ENCODE measurements around the gene MAML3. TPM values are rescaled to one million over a fixed set of nuclear protein-coding genes. Genes with fewer than 3 reads are reported as not detected.

MAML3 gene
- total and polyA plus RNA-seq, 7 experiments from 2014 or later = 0.53 to 9.4 (median 3.3) TPM

DNA sequence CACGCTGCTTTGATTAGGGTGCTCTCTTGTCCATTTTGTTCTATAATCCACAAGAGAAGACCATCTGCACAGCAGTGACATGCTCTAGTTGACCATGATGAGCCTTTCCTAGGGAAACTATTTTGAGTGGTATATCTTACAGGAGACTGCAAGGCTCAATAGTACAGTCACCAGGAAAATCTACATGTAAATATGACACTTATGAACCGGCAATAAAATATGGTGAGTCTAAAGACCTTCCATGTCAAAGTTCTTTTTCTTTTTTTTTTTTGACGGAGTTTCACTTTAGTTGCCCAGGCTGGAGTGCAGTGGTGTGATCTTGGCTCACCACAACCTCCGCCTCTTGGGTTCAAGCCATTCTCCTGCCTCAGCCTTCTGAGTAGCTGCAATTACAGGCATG, 384.6 kb downstream of the MAML3 start:
- H3K9me3 Mint-ChIP-seq = no peaks in the 10 kb centered on the region

GRCh38 chr4:139768896-139769295, 385.1 kb downstream of the MAML3 start:
- Mint-ChIP-seq H3K27ac (no peak overlapping the region), H3K4me1 (no peaks in the 10 kb centered on the region), H3K27me3 (peaks cover 0 to 6% (median 0%) of the 10 kb centered on the region in 5 donors), H3K9me3 (no peaks in the 10 kb centered on the region), H3K36me3 (peaks cover 0 to 5% (median 0%) of the 10 kb centered on the region in 5 donors), H3K4me3 (no peak overlapping the region)
- intact Hi-C loops (cut with micrococcal nuclease) = loop anchor here in 1 of 2 donors (2.0 kb wide), 1 partner anchor 112 kb away; no protein-coding TSS in a partner anchor
- Histone ChIP-seq H3K4me3 (ENCODE audit: low read length) (no peak overlapping the region), H3K36me3 (ENCODE audit: control insufficient read depth in 2 of 3, insufficient read depth in 3 of 3, low read length in 3 of 3) (no peaks in the 10 kb centered on the region), H3K4me1 (ENCODE audit: control insufficient read depth in 2 of 2, insufficient read depth in 2 of 2, low read length in 2 of 2) (no peaks in the 10 kb centered on the region), H3K9me3 (ENCODE audit: control insufficient read depth in 2 of 3, low read length in 3 of 3) (no peaks in the 10 kb centered on the region), H3K27me3 (ENCODE audit: control insufficient read depth in 2 of 2, insufficient read depth in 2 of 2, low read length in 2 of 2) (no peaks in the 10 kb centered on the region), H3K27ac (ENCODE audit: low read depth, low read length) (no peak overlapping the region)
- ATAC-seq = no peak
- ChIA-PET CTCF (no interaction called here), POLR2A (no interaction called here)
- DNase-seq = no peak

More for the DNA sequence above, 384.6 kb downstream of the MAML3 start:
- ChIA-PET CTCF (no interaction called here), POLR2A (no interaction called here)
- Histone ChIP-seq H3K27ac (ENCODE audit: low read depth, low read length) (no peak overlapping the region), H3K4me3 (ENCODE audit: low read length) (no peak overlapping the region), H3K36me3 (ENCODE audit: control insufficient read depth in 2 of 3, insufficient read depth in 3 of 3, low read length in 3 of 3) (no peaks in the 10 kb centered on the region), H3K27me3 (ENCODE audit: control insufficient read depth in 2 of 2, insufficient read depth in 2 of 2, low read length in 2 of 2) (no peaks in the 10 kb centered on the region), H3K9me3 (ENCODE audit: control insufficient read depth in 2 of 3, low read length in 3 of 3) (no peaks in the 10 kb centered on the region), H3K4me1 (ENCODE audit: control insufficient read depth in 2 of 2, insufficient read depth in 2 of 2, low read length in 2 of 2) (no peaks in the 10 kb centered on the region)
- no peaks in the 10 kb centered on the region for H3K4me1 Mint-ChIP-seq
- ATAC-seq = no peak
- intact Hi-C loops (cut with micrococcal nuclease) = loop anchor here in 1 of 2 donors (2.0 kb wide), 1 partner anchor 113 kb away; no protein-coding TSS in a partner anchor
- no peak for DNase-seq
- H3K27ac Mint-ChIP-seq = no peak overlapping the region
- H3K4me3 Mint-ChIP-seq = no peak overlapping the region
- peaks cover 0 to 6% (median 0%) of the 10 kb centered on the region in 5 donors for H3K27me3 Mint-ChIP-seq
- peaks cover 0 to 5% (median 0%) of the 10 kb centered on the region in 5 donors for H3K36me3 Mint-ChIP-seq

DNA sequence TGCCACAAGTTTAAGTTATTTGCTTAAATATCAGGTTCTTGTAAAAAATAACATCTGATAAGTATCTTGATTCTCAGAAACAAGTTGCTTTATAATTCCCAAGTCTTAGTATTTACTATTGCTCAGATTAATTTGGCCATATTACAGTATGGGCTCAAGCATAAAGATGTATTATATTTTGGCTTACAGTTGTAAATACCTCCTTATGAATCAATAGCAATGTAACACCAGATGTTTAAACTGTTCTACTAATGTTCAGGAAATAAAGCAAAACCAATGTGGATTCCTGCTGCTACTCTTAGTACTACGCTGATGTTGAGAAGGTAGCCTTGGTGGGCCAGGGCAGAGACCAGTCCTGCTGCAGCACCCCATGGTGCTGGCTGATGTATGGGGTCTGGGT, 385.6 kb downstream of the MAML3 start:
- intact Hi-C loops (cut with micrococcal nuclease) = loop anchor here in 1 of 2 donors (2.0 kb wide), 1 partner anchor 112 kb away; no protein-coding TSS in a partner anchor
- H3K4me3 Mint-ChIP-seq = no peak overlapping the region
- CTCF ChIA-PET = no interaction called here
- Histone ChIP-seq H3K36me3 (ENCODE audit: control insufficient read depth in 2 of 3, insufficient read depth in 3 of 3, low read length in 3 of 3) (no peaks in the 10 kb centered on the region), H3K9me3 (ENCODE audit: control insufficient read depth in 2 of 3, low read length in 3 of 3) (no peaks in the 10 kb centered on the region), H3K4me1 (ENCODE audit: control insufficient read depth in 2 of 2, insufficient read depth in 2 of 2, low read length in 2 of 2) (no peaks in the 10 kb centered on the region), H3K27me3 (ENCODE audit: control insufficient read depth in 2 of 2, insufficient read depth in 2 of 2, low read length in 2 of 2) (no peaks in the 10 kb centered on the region), H3K4me3 (ENCODE audit: low read length) (no peak overlapping the region), H3K27ac (ENCODE audit: low read depth, low read length) (no peak overlapping the region)
- H3K27ac Mint-ChIP-seq = no peak overlapping the region
- DNase-seq = no peak
- H3K9me3 Mint-ChIP-seq = no peaks in the 10 kb centered on the region
- H3K27me3 Mint-ChIP-seq = peaks cover 0 to 6% (median 0%) of the 10 kb centered on the region in 5 donors
- peaks cover 0 to 5% (median 0%) of the 10 kb centered on the region in 5 donors for H3K36me3 Mint-ChIP-seq
- H3K4me1 Mint-ChIP-seq = no peaks in the 10 kb centered on the region
- ATAC-seq = no peak
- POLR2A ChIA-PET = no interaction called here

GRCh38 chr4:139767585-139767984, 386.4 kb downstream of the MAML3 start:
- no peaks in the 10 kb centered on the region for H3K9me3 ChIP-seq (ENCODE audit: control insufficient read depth in 2 of 3, low read length in 3 of 3)
- Mint-ChIP-seq H3K4me3 (no peak overlapping the region), H3K27me3 (peaks cover 0 to 8% (median 0%) of the 10 kb centered on the region in 5 donors), H3K4me1 (no peaks in the 10 kb centered on the region), H3K27ac (no peak overlapping the region), H3K36me3 (peaks cover 0 to 5% (median 0%) of the 10 kb centered on the region in 5 donors), H3K9me3 (no peaks in the 10 kb centered on the region)
- intact Hi-C loops (cut with micrococcal nuclease) = no loop called here
- H3K4me1 ChIP-seq (ENCODE audit: control insufficient read depth in 2 of 2, insufficient read depth in 2 of 2, low read length in 2 of 2) = no peaks in the 10 kb centered on the region
- no peak for ATAC-seq
- no peak overlapping the region for H3K4me3 ChIP-seq (ENCODE audit: low read length)
- no peak for DNase-seq
- H3K36me3 ChIP-seq (ENCODE audit: control insufficient read depth in 2 of 3, insufficient read depth in 3 of 3, low read length in 3 of 3) = no peaks in the 10 kb centered on the region
- H3K27ac ChIP-seq (ENCODE audit: low read depth, low read length) = no peak overlapping the region
- ChIA-PET CTCF (no interaction called here), POLR2A (no interaction called here)
- H3K27me3 ChIP-seq (ENCODE audit: control insufficient read depth in 2 of 2, insufficient read depth in 2 of 2, low read length in 2 of 2) = no peaks in the 10 kb centered on the region

GRCh38 chr4:139767168-139767567, 386.8 kb downstream of the MAML3 start:
- CTCF ChIA-PET = no interaction called here
- ATAC-seq (no peak), DNase-seq (no peak)
- Mint-ChIP-seq H3K4me3 (no peak overlapping the region), H3K9me3 (no peaks in the 10 kb centered on the region), H3K4me1 (no peaks in the 10 kb centered on the region), H3K27ac (no peak overlapping the region), H3K27me3 (peaks cover 0 to 10% (median 0%) of the 10 kb centered on the region in 5 donors), H3K36me3 (peaks cover 0 to 5% (median 0%) of the 10 kb centered on the region in 5 donors)
- H3K36me3 ChIP-seq (ENCODE audit: control insufficient read depth in 2 of 3, insufficient read depth in 3 of 3, low read length in 3 of 3) = no peaks in the 10 kb centered on the region
- H3K4me1 ChIP-seq (ENCODE audit: control insufficient read depth in 2 of 2, insufficient read depth in 2 of 2, low read length in 2 of 2) = no peaks in the 10 kb centered on the region
- H3K4me3 ChIP-seq (ENCODE audit: low read length) = no peak overlapping the region
- H3K27me3 ChIP-seq (ENCODE audit: control insufficient read depth in 2 of 2, insufficient read depth in 2 of 2, low read length in 2 of 2) = no peaks in the 10 kb centered on the region
- POLR2A ChIA-PET = no interaction called here
- intact Hi-C loops (cut with micrococcal nuclease) = no loop called here
- H3K9me3 ChIP-seq (ENCODE audit: control insufficient read depth in 2 of 3, low read length in 3 of 3) = no peaks in the 10 kb centered on the region
- no peak overlapping the region for H3K27ac ChIP-seq (ENCODE audit: low read depth, low read length)

DNA sequence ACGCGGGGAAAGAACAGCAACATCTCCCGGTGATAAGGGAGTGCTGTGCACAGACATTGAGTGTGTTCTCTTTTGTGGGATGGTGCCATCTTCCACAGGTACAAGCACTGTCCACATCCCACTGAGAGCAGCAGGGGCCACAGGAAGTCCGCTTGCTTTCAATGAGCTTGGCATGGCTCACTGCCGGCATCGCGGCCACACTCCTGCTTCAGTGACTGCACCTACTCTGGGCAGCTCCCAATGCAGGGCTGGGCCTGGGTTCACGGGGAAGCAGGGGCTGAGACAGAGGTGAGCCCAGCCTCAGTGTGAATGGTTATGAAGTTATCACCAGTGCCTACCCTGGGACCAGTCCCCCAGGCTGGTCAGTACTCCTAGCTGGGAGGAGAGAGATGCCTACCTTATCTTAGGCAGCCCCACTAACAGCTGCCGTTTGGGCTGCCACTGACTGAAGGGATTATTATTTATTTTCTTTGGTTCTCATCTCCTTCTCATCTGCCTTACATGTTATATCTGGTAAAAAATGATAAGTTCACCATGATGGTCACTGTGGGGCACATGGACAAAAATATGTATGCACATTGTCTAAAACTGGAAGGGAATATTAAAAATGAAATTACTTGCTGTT, 389.2 kb downstream of the MAML3 start:
- no peaks in the 10 kb centered on the region for H3K36me3 ChIP-seq (ENCODE audit: control insufficient read depth in 2 of 3, insufficient read depth in 3 of 3, low read length in 3 of 3)
- intact Hi-C loops (cut with micrococcal nuclease) = no loop called here
- no peak overlapping the region for H3K27ac Mint-ChIP-seq
- H3K27ac ChIP-seq (ENCODE audit: low read depth, low read length) = no peak overlapping the region
- H3K9me3 ChIP-seq (ENCODE audit: control insufficient read depth in 2 of 3, low read length in 3 of 3) = no peaks in the 10 kb centered on the region
- ChIA-PET POLR2A (no interaction called here), CTCF (no interaction called here)
- peaks cover 0 to 19% (median 0%) of the 10 kb centered on the region in 5 donors for H3K27me3 Mint-ChIP-seq
- DNase-seq (no peak), ATAC-seq (no peak)
- H3K36me3 Mint-ChIP-seq = peaks cover 0 to 5% (median 0%) of the 10 kb centered on the region in 5 donors
- no peaks in the 10 kb centered on the region for H3K4me1 ChIP-seq (ENCODE audit: control insufficient read depth in 2 of 2, insufficient read depth in 2 of 2, low read length in 2 of 2)
- H3K9me3 Mint-ChIP-seq = no peaks in the 10 kb centered on the region
- no peaks in the 10 kb centered on the region for H3K27me3 ChIP-seq (ENCODE audit: control insufficient read depth in 2 of 2, insufficient read depth in 2 of 2, low read length in 2 of 2)
- no peak overlapping the region for H3K4me3 Mint-ChIP-seq
- no peak overlapping the region for H3K4me3 ChIP-seq (ENCODE audit: low read length)
- no peaks in the 10 kb centered on the region for H3K4me1 Mint-ChIP-seq

DNA sequence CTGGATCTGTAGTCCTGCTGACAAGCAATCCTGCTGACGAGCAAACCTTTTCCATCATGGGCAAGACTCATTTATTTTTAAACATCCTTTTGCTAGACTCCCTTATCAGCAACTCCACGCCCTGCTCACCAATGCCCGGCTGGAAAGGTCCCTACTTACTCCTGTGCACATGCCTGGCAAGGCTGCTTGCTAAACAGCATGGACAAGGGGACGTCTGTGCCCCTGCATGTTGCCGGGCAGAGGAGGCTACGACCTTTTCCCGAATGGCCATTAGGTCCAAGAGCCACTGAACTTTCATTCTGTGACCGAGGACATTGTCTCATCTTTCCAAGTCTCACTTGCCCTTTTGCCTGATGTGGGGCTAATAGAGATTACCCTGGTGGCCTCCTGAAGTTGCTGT, 389.8 kb downstream of the MAML3 start:
- Histone ChIP-seq H3K27ac (ENCODE audit: low read depth, low read length) (no peak overlapping the region), H3K4me1 (ENCODE audit: control insufficient read depth in 2 of 2, insufficient read depth in 2 of 2, low read length in 2 of 2) (no peaks in the 10 kb centered on the region), H3K4me3 (ENCODE audit: low read length) (no peak overlapping the region), H3K27me3 (ENCODE audit: control insufficient read depth in 2 of 2, insufficient read depth in 2 of 2, low read length in 2 of 2) (no peaks in the 10 kb centered on the region), H3K36me3 (ENCODE audit: control insufficient read depth in 2 of 3, insufficient read depth in 3 of 3, low read length in 3 of 3) (no peaks in the 10 kb centered on the region), H3K9me3 (ENCODE audit: control insufficient read depth in 2 of 3, low read length in 3 of 3) (no peaks in the 10 kb centered on the region)
- H3K4me1 Mint-ChIP-seq = no peaks in the 10 kb centered on the region
- intact Hi-C loops (cut with micrococcal nuclease) = no loop called here
- ChIA-PET POLR2A (no interaction called here), CTCF (no interaction called here)
- ATAC-seq (no peak), DNase-seq (no peak)
- no peak overlapping the region for H3K4me3 Mint-ChIP-seq
- no peaks in the 10 kb centered on the region for H3K9me3 Mint-ChIP-seq
- peaks cover 0 to 21% (median 0%) of the 10 kb centered on the region in 5 donors for H3K27me3 Mint-ChIP-seq
- no peak overlapping the region for H3K27ac Mint-ChIP-seq
- H3K36me3 Mint-ChIP-seq = peaks cover 0 to 5% (median 0%) of the 10 kb centered on the region in 5 donors

Data from naive thymus-derived CD4-positive, alpha-beta T cell (primary cell).